H9 (cell line): ENCODE measurements around the gene MSMP. TPM values are rescaled to one million over a fixed set of nuclear protein-coding genes. Genes with fewer than 3 reads are reported as not detected.

ENCODE experiments used
- DNase-seq: peaks from one replicate; pipeline ENCODE4 v3.0.0-alpha.2; 2017
- H2AFZ ChIP-seq: one replicate; pipeline ENCODE4 v1.6.1; 2013; ENCODE audit warnings: mild to moderate bottlenecking, low read length, control low read depth, moderate library complexity
- H2AK5ac ChIP-seq: 2 replicates; pipeline ENCODE4 v1.6.1; 2013; ENCODE audit warnings: low read length, control low read depth, mixed read lengths; ENCODE audit not compliant: insufficient read length
- H2BK120ac ChIP-seq: one replicate; pipeline ENCODE4 v1.6.1; 2013; ENCODE audit warnings: low read depth, mild to moderate bottlenecking, low read length, control low read depth, inconsistent platforms; ENCODE audit not compliant: poor library complexity, severe bottlenecking
- H2BK12ac ChIP-seq: 2 replicates; pipeline ENCODE4 v1.6.1; 2013; ENCODE audit warnings: low read length, control low read depth, mixed read lengths, low read depth; ENCODE audit not compliant: insufficient read length
- H2BK15ac ChIP-seq: 2 replicates; pipeline ENCODE4 v1.6.1; 2013; ENCODE audit warnings: low read depth, low read length, control low read depth
- H2BK20ac ChIP-seq: one replicate; pipeline ENCODE4 v1.6.1; 2013; ENCODE audit warnings: low read depth, mild to moderate bottlenecking, low read length, control low read depth, inconsistent platforms; ENCODE audit not compliant: poor library complexity, severe bottlenecking
- H2BK5ac ChIP-seq: 2 replicates; pipeline ENCODE4 v1.6.1; 2013; ENCODE audit warnings: low read length, control low read depth, mixed read lengths; ENCODE audit not compliant: insufficient read length
- H3K14ac ChIP-seq: 2 replicates; pipeline ENCODE4 v1.6.1; 2013; ENCODE audit warnings: low read length, control low read depth; ENCODE audit not compliant: insufficient read depth
- H3K18ac ChIP-seq: 2 replicates; pipeline ENCODE4 v1.6.1; 2013; ENCODE audit warnings: low read depth, mild to moderate bottlenecking, mixed read lengths, low read length, control low read depth; ENCODE audit not compliant: insufficient read length
- H3K23ac ChIP-seq: 2 replicates; pipeline ENCODE4 v1.6.1; 2013; ENCODE audit warnings: low read length, control low read depth, mixed read lengths, low read depth; ENCODE audit not compliant: insufficient read length
- H3K23me2 ChIP-seq: 2 replicates; pipeline ENCODE4 v1.6.1; 2013; ENCODE audit warnings: low read depth, mild to moderate bottlenecking, mixed read lengths, low read length, control low read depth; ENCODE audit not compliant: insufficient read length, poor library complexity, severe bottlenecking
- H3K27ac ChIP-seq: 2 replicates; pipeline ENCODE4 v1.5.1; 2013; ENCODE audit warnings: low read length, control low read depth, mixed read lengths, low read depth; ENCODE audit not compliant: insufficient read length
- H3K27me3 ChIP-seq: 2 replicates; pipeline ENCODE4 v1.6.1; 2013; ENCODE audit warnings: low read length, control low read depth, inconsistent platforms; ENCODE audit not compliant: insufficient read depth
- H3K4ac ChIP-seq: 2 replicates; pipeline ENCODE4 v1.6.1; 2013; ENCODE audit warnings: low read depth, mild to moderate bottlenecking, control low read depth, inconsistent platforms, low read length, moderate library complexity
- H3K4me1 ChIP-seq: 2 replicates; pipeline ENCODE4 v1.6.1; 2013; ENCODE audit warnings: low read length, control low read depth, inconsistent platforms; ENCODE audit not compliant: insufficient read depth
- H3K4me2 ChIP-seq: 2 replicates; pipeline ENCODE4 v1.6.1; 2013; ENCODE audit warnings: low read length, control low read depth, mixed read lengths; ENCODE audit not compliant: insufficient read length, insufficient read depth
- H3K56ac ChIP-seq: 2 replicates; pipeline ENCODE4 v1.6.1; 2013; ENCODE audit warnings: low read depth, mild to moderate bottlenecking, mixed read lengths, low read length, control low read depth; ENCODE audit not compliant: insufficient read length
- H3K79me1 ChIP-seq: 2 replicates; pipeline ENCODE4 v1.6.1; 2013; ENCODE audit warnings: low read depth, mild to moderate bottlenecking, moderate library complexity, low read length, control low read depth, inconsistent platforms; ENCODE audit not compliant: insufficient read depth, poor library complexity, severe bottlenecking
- H3K79me2 ChIP-seq: 2 replicates; pipeline ENCODE4 v1.6.1; 2013; ENCODE audit warnings: low read length, control low read depth, inconsistent platforms; ENCODE audit not compliant: insufficient read depth
- H3K9ac ChIP-seq: 2 replicates; pipeline ENCODE4 v1.6.1; 2013; ENCODE audit warnings: low read length, control low read depth, mixed read lengths; ENCODE audit not compliant: insufficient read length; ENCODE audit errors: extremely low read depth
- H3K9me3 ChIP-seq: one replicate; pipeline ENCODE4 v1.6.1; 2013; ENCODE audit warnings: low read depth, low read length, inconsistent platforms; ENCODE audit not compliant: control insufficient read depth
- H3T11ph ChIP-seq: one replicate; pipeline ENCODE4 v1.6.1; 2013; ENCODE audit warnings: mild to moderate bottlenecking, low read length, control low read depth, inconsistent platforms
- H4K20me1 ChIP-seq: one replicate; pipeline ENCODE4 v1.6.1; 2013; ENCODE audit not compliant: control insufficient read depth, insufficient read length, insufficient read depth
- H4K5ac ChIP-seq: 2 replicates; pipeline ENCODE4 v1.6.1; 2013; ENCODE audit warnings: low read depth, mild to moderate bottlenecking, mixed read lengths, low read length, control low read depth; ENCODE audit not compliant: insufficient read length
- H4K8ac ChIP-seq: replicated peaks from 2 replicates; pipeline ENCODE4 v1.6.1; 2013; ENCODE audit warnings: low read length, control low read depth, mixed read lengths, low read depth; ENCODE audit not compliant: insufficient read length
- H4K91ac ChIP-seq: 2 replicates; pipeline ENCODE4 v1.6.1; 2013; ENCODE audit warnings: low read depth, mild to moderate bottlenecking, moderate library complexity, mixed read lengths, low read length, control low read depth; ENCODE audit not compliant: insufficient read length
- H3K27ac Mint-ChIP-seq, 3 experiments: 2 replicates in 2 of 3; 3 replicates in 1 of 3; pipeline ENCODE4 v1.8.0; 2020 to 2021; ENCODE audit warnings: mixed read lengths in 3 of 3, mild to moderate bottlenecking in 1 of 3, moderate library complexity in 1 of 3
- H3K27me3 Mint-ChIP-seq: 2 replicates; pipeline ENCODE4 v1.8.0; 2021; ENCODE audit warnings: low read depth, mild to moderate bottlenecking, moderate library complexity, mixed read lengths
- H3K36me3 Mint-ChIP-seq, 3 experiments: 2 replicates in 2 of 3; 3 replicates in 1 of 3; pipeline ENCODE4 v1.8.0; 2020 to 2021; ENCODE audit warnings: low read depth in 3 of 3, mixed read lengths in 3 of 3; ENCODE audit not compliant: insufficient read depth in 1 of 3
- H3K4me1 Mint-ChIP-seq, 2 experiments: 2 replicates each; pipeline ENCODE4 v1.8.0; 2020; ENCODE audit warnings: mixed read lengths in 2 of 2
- H3K4me3 Mint-ChIP-seq, 2 experiments: 2 replicates in 1 of 2; 3 replicates in 1 of 2; pipeline ENCODE4 v1.8.0; 2020 to 2021; ENCODE audit warnings: mild to moderate bottlenecking in 2 of 2, mixed read lengths in 2 of 2, moderate library complexity in 1 of 2
- H3K9me3 Mint-ChIP-seq, 2 experiments: 2 replicates in 1 of 2; 3 replicates in 1 of 2; pipeline ENCODE4 v1.8.0; 2020; ENCODE audit warnings: mild to moderate bottlenecking in 2 of 2, mixed read lengths in 2 of 2, moderate library complexity in 1 of 2
- WGBS: extraction: QIAGEN DNeasy Blood & Tissue Kit; methylation state at CpG from one replicate; pipeline ENCODE4 v1.1.7; 2013; ENCODE audit warnings: missing lambda C conversion rate, low lambda C conversion rate, mixed read lengths; ENCODE audit not compliant: insufficient read length; ENCODE audit errors: extremely low coverage; 5-methylcytosine and 5-hydroxymethylcytosine counted together
- total RNA-seq: library from RNA; stranded (reverse); gene quantifications from 2 replicates; pipeline ENCODE4 v1.2.1, GENCODE V29; 2021
- TF ChIP-seq, protein P1 (sequence below): fragments of 200-600 bp; sonication (generic); conservative IDR thresholded peaks from 3 replicates; pipeline ENCODE4 v1.8.0; 2021; ENCODE audit warnings: antibody characterized with exemption, mild to moderate bottlenecking

MSMP gene
- total RNA-seq, 1 experiment from 2014 or later: 0.83 TPM

DNA sequence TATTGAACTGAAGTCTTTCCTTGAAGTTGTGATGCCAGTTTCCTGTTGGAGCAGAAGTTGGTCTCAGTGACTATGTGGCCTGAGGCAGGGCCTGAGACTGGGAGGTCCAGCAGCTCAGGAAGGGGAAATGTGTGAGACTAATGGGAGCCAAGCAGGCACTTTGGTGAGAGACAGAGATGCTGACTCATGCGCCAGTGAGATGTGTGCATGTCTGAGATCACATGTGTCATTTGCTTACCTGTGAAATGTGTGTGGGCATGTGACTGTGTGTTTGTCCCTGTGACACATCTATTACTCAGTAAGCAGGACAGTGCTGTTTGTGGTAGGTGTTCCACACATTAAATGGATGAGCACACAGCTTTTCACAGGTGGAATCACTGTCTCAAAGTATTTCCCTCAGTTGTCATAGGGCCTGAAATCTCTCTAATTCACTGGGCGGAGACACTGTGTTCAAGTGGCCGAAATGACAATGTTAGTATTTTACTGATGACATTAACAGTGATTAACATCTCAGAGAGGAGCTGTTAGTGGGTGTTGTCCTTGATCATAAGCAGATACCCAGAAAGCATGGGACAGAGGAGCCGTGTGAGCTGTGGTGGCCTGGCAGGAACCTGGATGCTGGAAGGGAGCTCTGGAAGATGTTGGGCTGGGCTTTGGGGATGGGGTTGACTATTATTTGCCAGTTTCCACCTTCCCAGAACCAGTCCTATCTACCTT is 44.7 kb upstream of the MSMP start:
- H2BK15ac ChIP-seq: no peak overlapping the region
- H3T11ph ChIP-seq: no peak overlapping the region
- H2BK5ac ChIP-seq: no peak overlapping the region
- H2BK120ac ChIP-seq: no peak overlapping the region
- Mint-ChIP-seq H3K9me3 (no peaks in the 10 kb centered on the region), H3K36me3 (peaks cover 1 to 17% (median 14%) of the 10 kb centered on the region in 3 experiments; a peak in 4 of 7 replicates), H3K27ac (no peak overlapping the region), H3K27me3 (no peaks in the 10 kb centered on the region), H3K4me3 (no peak overlapping the region), H3K4me1 (peaks cover 0 to 3% of the 10 kb centered on the region in 2 experiments; a peak in 2 of 4 replicates)
- H2BK20ac ChIP-seq: no peak overlapping the region
- H4K8ac ChIP-seq: no peak overlapping the region
- no peaks in the 10 kb centered on the region for H3K4me1 ChIP-seq
- no peak overlapping the region for H3K4ac ChIP-seq
- H3K79me2 ChIP-seq: no peaks in the 10 kb centered on the region
- no peak overlapping the region for H3K56ac ChIP-seq
- H4K20me1 ChIP-seq: no peaks in the 10 kb centered on the region
- no peak overlapping the region for H3K27ac ChIP-seq
- no peak overlapping the region for H3K18ac ChIP-seq
- no peaks in the 10 kb centered on the region for H3K23me2 ChIP-seq
- H3K9ac ChIP-seq: no peak overlapping the region
- H3K23ac ChIP-seq: no peak overlapping the region
- no peak overlapping the region for H2AK5ac ChIP-seq
- H3K27me3 ChIP-seq: no peaks in the 10 kb centered on the region
- no peak overlapping the region for H3K14ac ChIP-seq
- no peak for DNase-seq
- H3K79me1 ChIP-seq: no peaks in the 10 kb centered on the region
- H2AFZ ChIP-seq: no peak overlapping the region
- H2BK12ac ChIP-seq: no peak overlapping the region
- no peak overlapping the region for H4K5ac ChIP-seq
- TF ChIP-seq, protein P1, sequence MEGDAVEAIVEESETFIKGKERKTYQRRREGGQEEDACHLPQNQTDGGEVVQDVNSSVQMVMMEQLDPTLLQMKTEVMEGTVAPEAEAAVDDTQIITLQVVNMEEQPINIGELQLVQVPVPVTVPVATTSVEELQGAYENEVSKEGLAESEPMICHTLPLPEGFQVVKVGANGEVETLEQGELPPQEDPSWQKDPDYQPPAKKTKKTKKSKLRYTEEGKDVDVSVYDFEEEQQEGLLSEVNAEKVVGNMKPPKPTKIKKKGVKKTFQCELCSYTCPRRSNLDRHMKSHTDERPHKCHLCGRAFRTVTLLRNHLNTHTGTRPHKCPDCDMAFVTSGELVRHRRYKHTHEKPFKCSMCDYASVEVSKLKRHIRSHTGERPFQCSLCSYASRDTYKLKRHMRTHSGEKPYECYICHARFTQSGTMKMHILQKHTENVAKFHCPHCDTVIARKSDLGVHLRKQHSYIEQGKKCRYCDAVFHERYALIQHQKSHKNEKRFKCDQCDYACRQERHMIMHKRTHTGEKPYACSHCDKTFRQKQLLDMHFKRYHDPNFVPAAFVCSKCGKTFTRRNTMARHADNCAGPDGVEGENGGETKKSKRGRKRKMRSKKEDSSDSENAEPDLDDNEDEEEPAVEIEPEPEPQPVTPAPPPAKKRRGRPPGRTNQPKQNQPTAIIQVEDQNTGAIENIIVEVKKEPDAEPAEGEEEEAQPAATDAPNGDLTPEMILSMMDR: no peak
- no CpG with 5 or more reads among the region's 4 CpGs for WGBS
- no peak overlapping the region for H3K4me2 ChIP-seq
- no peak overlapping the region for H4K91ac ChIP-seq
- H3K9me3 ChIP-seq: no peaks in the 10 kb centered on the region
